Immature natural killer cell (primary cell): ENCODE measurements around the gene SEC24B. TPM values are rescaled to one million over a fixed set of nuclear protein-coding genes. Genes with fewer than 3 reads are reported as not detected.
"Not testable (repeated sequence)": the region's sequence is repeated elsewhere in the genome, so short reads cannot be mapped to it uniquely, and the experiment has no call there.

Source experiments
- DNase-seq, 3 donors: peaks; one replicate each; pipeline ENCODE4 v3.0.0; 2022; ENCODE audit warnings: mixed read lengths in 1 of 3
- H3K27ac Mint-ChIP-seq, 6 donors: one replicate each; pipeline ENCODE4 v1.8.0; 2020; ENCODE audit warnings: mixed read lengths in 6 of 6, mild to moderate bottlenecking in 5 of 6, inconsistent platforms in 4 of 6, moderate library complexity in 3 of 6
- H3K27me3 Mint-ChIP-seq, 3 donors: one replicate each; pipeline ENCODE4 v1.8.0; 2020 to 2021; ENCODE audit warnings: low read depth in 3 of 3, mild to moderate bottlenecking in 3 of 3, mixed read lengths in 3 of 3, moderate library complexity in 3 of 3, inconsistent platforms in 1 of 3
- H3K36me3 Mint-ChIP-seq, 3 donors: one replicate each; pipeline ENCODE4 v1.8.0; 2020; ENCODE audit warnings: mixed read lengths in 3 of 3, inconsistent platforms in 2 of 3, mild to moderate bottlenecking in 2 of 3
- H3K4me1 Mint-ChIP-seq, 2 donors: one replicate each; pipeline ENCODE4 v1.8.0; 2020; ENCODE audit warnings: inconsistent platforms in 2 of 2, mild to moderate bottlenecking in 2 of 2, mixed read lengths in 2 of 2, moderate library complexity in 1 of 2
- H3K4me3 Mint-ChIP-seq, 5 donors: one replicate each; pipeline ENCODE4 v1.8.0; 2020; ENCODE audit warnings: mild to moderate bottlenecking in 5 of 5, mixed read lengths in 5 of 5, inconsistent platforms in 3 of 5, moderate library complexity in 3 of 5
- H3K9me3 Mint-ChIP-seq, 6 donors: one replicate each; pipeline ENCODE4 v1.8.0; 2020; ENCODE audit warnings: mild to moderate bottlenecking in 6 of 6, mixed read lengths in 6 of 6, inconsistent platforms in 4 of 6, moderate library complexity in 3 of 6
- polyA plus RNA-seq, 3 donors: library from polyadenylated mRNA; unstranded; fragments of 300-500 nt; fragmentation: Illumina TruSeq; gene quantifications; one replicate each; pipeline ENCODE4 v1.2.3, GENCODE V29; 2021

Gene SEC24B
- polyA plus RNA-seq, 3 donors from 2014 or later = 5.3 to 17.8 (median 12.1) TPM

DNA sequence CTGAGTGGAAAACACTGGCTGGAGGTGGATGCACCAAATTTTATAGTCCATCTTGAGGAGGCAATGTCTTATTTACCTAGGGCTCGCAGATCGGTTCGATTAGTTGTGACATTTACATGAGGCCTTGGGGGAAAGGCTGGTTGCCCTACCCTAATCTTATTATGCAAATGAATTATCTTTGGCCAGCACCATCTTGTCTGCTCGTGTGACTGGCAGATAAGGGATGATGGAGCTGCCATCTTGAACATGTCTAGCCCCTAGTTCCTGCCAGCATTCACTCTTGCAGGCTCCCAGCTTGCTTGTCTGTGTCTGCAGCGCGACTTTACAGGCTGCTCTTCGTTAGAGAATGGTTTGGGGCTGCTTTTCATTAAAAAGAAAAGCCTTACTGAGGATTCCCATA, 61.9 kb downstream of the SEC24B start:
- H3K9me3 Mint-ChIP-seq = no peaks in the 10 kb centered on the region
- peaks cover 0 to 1% (median 0%) of the 10 kb centered on the region in 3 donors for H3K27me3 Mint-ChIP-seq
- peak overlapping the region in 2 of 6 donors; percentile 19 to 58 for H3K27ac Mint-ChIP-seq
- no peak for DNase-seq
- H3K4me1 Mint-ChIP-seq = peaks cover 1 to 15% of the 10 kb centered on the region in 2 donors
- H3K4me3 Mint-ChIP-seq = no peak overlapping the region
- H3K36me3 Mint-ChIP-seq = peaks cover 8 to 25% (median 24%) of the 10 kb centered on the region in 3 donors

- Mint-ChIP-seq H3K4me1 (peaks cover 2 to 5% of the 10 kb centered on the region in 2 donors), H3K9me3 (no peaks in the 10 kb centered on the region), H3K27me3 (no peaks in the 10 kb centered on the region), H3K36me3 (peaks cover 9 to 29% (median 27%) of the 10 kb centered on the region in 3 donors), H3K27ac (no peak overlapping the region), H3K4me3 (no peak overlapping the region)
- DNase-seq = no peak
These were observed 63.3 kb downstream of the SEC24B start for GRCh38 chr4:109496875-109497274.

GRCh38 chr4:109497511-109497910, 63.9 kb downstream of the SEC24B start:
- Mint-ChIP-seq H3K9me3 (no peaks in the 10 kb centered on the region), H3K4me1 (peaks cover 0 to 2% of the 10 kb centered on the region in 2 donors), H3K4me3 (no peak overlapping the region), H3K27ac (peak overlapping the region in 1 of 6 donors; percentile 8), H3K27me3 (peaks cover 0 to 3% (median 0%) of the 10 kb centered on the region in 3 donors), H3K36me3 (peaks cover 15 to 29% (median 29%) of the 10 kb centered on the region in 3 donors)
- no peak for DNase-seq

- Mint-ChIP-seq H3K36me3 (peaks cover 16 to 35% (median 29%) of the 10 kb centered on the region in 3 donors), H3K4me1 (peaks cover 0 to 2% of the 10 kb centered on the region in 2 donors), H3K4me3 (no peak overlapping the region), H3K9me3 (no peaks in the 10 kb centered on the region), H3K27ac (no peak overlapping the region), H3K27me3 (peaks cover 0 to 3% (median 0%) of the 10 kb centered on the region in 3 donors)
- no peak for DNase-seq
These were observed 65.9 kb downstream of the SEC24B start for GRCh38 chr4:109499513-109499912.

- Mint-ChIP-seq H3K4me3 (no peak overlapping the region), H3K4me1 (peaks cover 0 to 1% of the 10 kb centered on the region in 2 donors), H3K27ac (no peak overlapping the region), H3K9me3 (no peaks in the 10 kb centered on the region), H3K27me3 (peaks cover 0 to 3% (median 2%) of the 10 kb centered on the region in 3 donors), H3K36me3 (peaks cover 17 to 26% (median 21%) of the 10 kb centered on the region in 3 donors)
- DNase-seq = no peak
These were observed 73.3 kb downstream of the SEC24B start for GRCh38 chr4:109506890-109507289.

DNA sequence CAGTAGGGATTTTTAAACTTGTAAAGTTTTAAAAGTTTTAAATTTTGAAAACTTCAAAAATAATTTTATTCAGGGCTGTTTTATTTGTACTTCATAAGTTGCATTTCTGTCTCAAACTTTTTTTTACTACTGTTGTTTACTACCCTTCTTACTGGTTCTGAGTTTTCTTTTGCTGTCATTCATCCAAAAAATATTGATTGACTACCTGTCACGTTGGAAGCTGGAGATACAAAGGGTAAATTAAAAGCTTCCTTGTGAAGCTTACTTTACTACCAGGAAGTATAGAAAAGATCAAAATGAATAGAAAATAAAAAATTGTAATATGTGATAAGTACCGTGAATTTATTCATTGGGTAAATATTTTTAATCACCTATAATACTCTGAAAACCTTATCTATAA, 77.1 kb downstream of the SEC24B start:
- peaks cover 17 to 37% (median 19%) of the 10 kb centered on the region in 3 donors for H3K36me3 Mint-ChIP-seq
- DNase-seq = no peak
- H3K4me3 Mint-ChIP-seq = no peak overlapping the region
- H3K4me1 Mint-ChIP-seq = no peaks in the 10 kb centered on the region
- H3K27ac Mint-ChIP-seq = no peak overlapping the region
- no peaks in the 10 kb centered on the region for H3K9me3 Mint-ChIP-seq
- peaks cover 0 to 2% (median 1%) of the 10 kb centered on the region in 3 donors for H3K27me3 Mint-ChIP-seq

DNA sequence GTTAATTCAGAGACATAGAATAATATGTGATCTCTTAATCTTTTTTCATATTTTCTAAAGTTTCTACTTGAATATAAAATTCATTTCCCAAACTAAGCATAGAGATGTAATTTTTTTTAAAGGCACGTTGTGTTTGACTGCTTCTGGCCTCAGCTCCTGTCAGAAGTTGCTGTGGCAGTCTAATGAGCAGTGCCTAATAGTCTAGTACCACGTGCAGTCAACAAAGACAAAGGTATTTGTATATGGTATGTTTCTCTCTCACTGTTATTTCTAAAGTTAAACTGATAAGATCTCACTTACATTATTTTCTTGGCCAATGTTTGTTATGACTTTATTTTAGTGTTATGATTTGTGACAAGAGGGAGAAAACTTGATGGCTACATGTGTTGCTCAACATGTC, 77.8 kb downstream of the SEC24B start:
- no peaks in the 10 kb centered on the region for H3K4me1 Mint-ChIP-seq
- peaks cover 0 to 2% (median 1%) of the 10 kb centered on the region in 3 donors for H3K27me3 Mint-ChIP-seq
- no peaks in the 10 kb centered on the region for H3K9me3 Mint-ChIP-seq
- DNase-seq = no peak
- peaks cover 17 to 34% (median 19%) of the 10 kb centered on the region in 3 donors for H3K36me3 Mint-ChIP-seq
- no peak overlapping the region for H3K4me3 Mint-ChIP-seq
- peak overlapping the region in 2 of 6 donors; percentile 8 to 47 for H3K27ac Mint-ChIP-seq

GRCh38 chr4:109513368-109513767, 79.8 kb downstream of the SEC24B start:
- H3K4me1 Mint-ChIP-seq, H3K9me3 Mint-ChIP-seq, DNase-seq, H3K4me3 Mint-ChIP-seq, H3K27ac Mint-ChIP-seq, H3K27me3 Mint-ChIP-seq: not testable (repeated sequence)
- peaks cover 17 to 41% (median 28%) of the 10 kb centered on the region in 3 donors for H3K36me3 Mint-ChIP-seq

DNA sequence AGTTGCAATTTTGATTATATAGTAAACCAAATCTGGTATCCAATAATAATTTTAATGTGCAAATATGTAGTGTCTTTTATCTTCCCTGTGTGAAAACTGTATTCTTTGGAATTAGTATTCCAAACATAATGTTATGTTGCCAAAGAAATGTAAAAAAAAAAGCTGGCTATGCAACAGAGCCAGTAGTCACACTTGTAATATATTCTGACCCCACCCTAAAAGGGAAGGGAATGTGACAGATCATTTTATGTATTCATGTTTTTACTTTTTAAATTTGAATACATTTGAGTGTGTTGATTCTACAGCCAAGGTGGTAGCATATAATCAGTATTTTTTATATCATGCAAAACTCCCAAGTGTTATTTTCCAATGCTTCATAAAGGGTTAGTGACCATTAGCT, 98.6 kb downstream of the SEC24B start:
- H3K36me3 Mint-ChIP-seq = peaks cover 28 to 54% (median 37%) of the 10 kb centered on the region in 3 donors
- no peak for DNase-seq
- no peaks in the 10 kb centered on the region for H3K4me1 Mint-ChIP-seq
- H3K27me3 Mint-ChIP-seq = no peaks in the 10 kb centered on the region
- no peak overlapping the region for H3K27ac Mint-ChIP-seq
- H3K9me3 Mint-ChIP-seq = no peaks in the 10 kb centered on the region
- no peak overlapping the region for H3K4me3 Mint-ChIP-seq

DNA sequence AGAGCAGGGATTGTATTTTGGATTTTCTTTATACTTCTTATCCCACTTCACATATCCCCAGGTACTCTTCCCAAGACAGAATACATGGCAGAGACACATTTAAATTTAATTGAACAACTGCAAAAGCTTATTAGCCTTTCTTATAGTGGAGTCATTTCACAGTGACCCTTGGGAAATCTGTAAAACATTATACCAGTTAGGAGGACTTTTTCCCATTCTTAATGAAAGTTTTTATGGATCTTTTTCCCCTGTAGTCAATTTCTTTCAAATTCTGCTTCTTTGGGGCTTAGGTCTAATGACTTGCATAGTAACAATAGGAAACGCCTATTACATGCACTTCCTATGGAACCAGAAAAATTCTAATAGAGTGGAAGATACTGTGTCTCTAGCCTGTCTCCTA, 111.8 kb downstream of the SEC24B start:
- Mint-ChIP-seq H3K27ac (no peak overlapping the region), H3K27me3 (no peaks in the 10 kb centered on the region), H3K4me3 (no peak overlapping the region), H3K9me3 (no peaks in the 10 kb centered on the region), H3K36me3 (peaks cover 4 to 11% (median 7%) of the 10 kb centered on the region in 3 donors), H3K4me1 (peaks cover 0 to 1% of the 10 kb centered on the region in 2 donors)
- DNase-seq = no peak

GRCh38 chr4:109547394-109547793, 113.8 kb downstream of the SEC24B start:
- peaks cover 0 to 12% (median 5%) of the 10 kb centered on the region in 3 donors for H3K36me3 Mint-ChIP-seq
- no peak for DNase-seq
- peaks cover 0 to 1% of the 10 kb centered on the region in 2 donors for H3K4me1 Mint-ChIP-seq
- H3K27ac Mint-ChIP-seq = peak overlapping the region in 1 of 6 donors; percentile 58
- no peaks in the 10 kb centered on the region for H3K9me3 Mint-ChIP-seq
- no peak overlapping the region for H3K4me3 Mint-ChIP-seq
- no peaks in the 10 kb centered on the region for H3K27me3 Mint-ChIP-seq

DNA sequence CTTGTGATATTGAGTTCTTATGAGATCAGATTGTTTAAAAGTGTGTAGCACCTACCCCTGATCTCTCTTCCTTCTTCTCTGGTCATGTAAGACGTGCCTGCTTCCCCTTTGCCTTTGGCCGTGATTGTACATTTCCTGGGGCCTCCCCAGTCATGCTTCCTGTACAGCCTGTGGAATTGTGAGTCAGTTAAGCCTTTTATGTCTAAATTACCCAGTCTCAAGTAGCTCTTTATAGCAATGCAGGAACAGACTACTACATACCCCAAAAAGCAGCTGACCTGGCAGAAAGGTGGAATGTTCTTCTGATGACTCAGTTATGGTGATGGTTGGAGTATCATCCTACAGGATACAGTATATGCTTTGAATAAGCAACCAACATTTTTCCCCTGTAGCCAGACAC, 115.0 kb downstream of the SEC24B start:
- Mint-ChIP-seq H3K4me1 (peaks cover 0 to 1% of the 10 kb centered on the region in 2 donors), H3K4me3 (no peak overlapping the region), H3K9me3 (no peaks in the 10 kb centered on the region), H3K27ac (peak overlapping the region in 1 of 6 donors; percentile 41), H3K36me3 (peaks cover 6 to 10% (median 9%) of the 10 kb centered on the region in 3 donors), H3K27me3 (no peaks in the 10 kb centered on the region)
- no peak for DNase-seq

- H3K4me1 Mint-ChIP-seq = peaks cover 0 to 1% of the 10 kb centered on the region in 2 donors
- peaks cover 11 to 17% (median 13%) of the 10 kb centered on the region in 3 donors for H3K36me3 Mint-ChIP-seq
- H3K27me3 Mint-ChIP-seq = peaks cover 0 to 2% (median 0%) of the 10 kb centered on the region in 3 donors
- H3K4me3 Mint-ChIP-seq = no peak overlapping the region
- DNase-seq = no peak
- no peak overlapping the region for H3K27ac Mint-ChIP-seq
- peaks cover 0 to 2% (median 0%) of the 10 kb centered on the region in 6 donors for H3K9me3 Mint-ChIP-seq
These were observed 118.6 kb downstream of the SEC24B start for GRCh38 chr4:109552237-109552636.

GRCh38 chr4:109553130-109553529, 119.5 kb downstream of the SEC24B start:
- Mint-ChIP-seq H3K36me3 (peaks cover 11 to 17% (median 13%) of the 10 kb centered on the region in 3 donors), H3K27ac (no peak overlapping the region), H3K4me1 (no peaks in the 10 kb centered on the region), H3K4me3 (no peak overlapping the region), H3K9me3 (peaks cover 0 to 2% (median 0%) of the 10 kb centered on the region in 6 donors), H3K27me3 (peaks cover 0 to 2% (median under 1%) of the 10 kb centered on the region in 3 donors)
- no peak for DNase-seq

- H3K27ac Mint-ChIP-seq = no peak overlapping the region
- H3K36me3 Mint-ChIP-seq = peaks cover 11 to 17% (median 13%) of the 10 kb centered on the region in 3 donors
- peaks cover 3 to 12% of the 10 kb centered on the region in 2 donors for H3K4me1 Mint-ChIP-seq
- peaks cover 2 to 7% (median 6%) of the 10 kb centered on the region in 3 donors for H3K27me3 Mint-ChIP-seq
- no peak for DNase-seq
- H3K4me3 Mint-ChIP-seq = no peak overlapping the region
- peaks cover 0 to 2% (median 0%) of the 10 kb centered on the region in 6 donors for H3K9me3 Mint-ChIP-seq
These were observed 121.4 kb downstream of the SEC24B start for GRCh38 chr4:109554971-109555370.
